BJ (cell line): Measurements from ENCODE around the gene USPL1. TPM values are rescaled to one million over a fixed set of nuclear protein-coding genes. Genes with fewer than 3 reads are reported as not detected.

Experiments
- CTCF ChIA-PET: fragments of 350-600 bp; formaldehyde crosslinking; extraction: SDS; loops from one replicate; lab custom pipeline; 2021; ENCODE audit warnings: antibody characterized with exemption, inconsistent platforms; lab: Yijun Ruan, JAX
- POLR2A ChIA-PET: fragments of 300-600 bp; sonication (Branson Sonifier 250); formaldehyde crosslinking; extraction: SDS; loops from one replicate; lab custom pipeline; 2021; ENCODE audit warnings: antibody characterized with exemption; lab: Charles Lee
- DNase-seq: peaks from one replicate; pipeline ENCODE4 v3.0.0-alpha.2; 2011; ENCODE audit warnings: low read depth
- H3K27me3 ChIP-seq: 2 replicates; pipeline ENCODE4 v1.6.0; 2011; ENCODE audit warnings: low read length; ENCODE audit not compliant: control insufficient read depth, insufficient read depth
- H3K36me3 ChIP-seq: 2 replicates; pipeline ENCODE4 v1.5.1; 2011; ENCODE audit warnings: low read length; ENCODE audit not compliant: control insufficient read depth, insufficient read depth
- H3K4me3 ChIP-seq: 2 replicates; pipeline ENCODE4 v1.5.1; 2011; ENCODE audit warnings: low read depth, mild to moderate bottlenecking, control low read depth, low read length
- polyA plus RNA-seq: library from polyadenylated mRNA; depleted of rRNA; stranded (reverse); fragments of >200 nt; gene quantifications from 2 replicates; pipeline ENCODE4 v1.2.3, GENCODE V29; 2011; rRNA removed
- small RNA-seq: library from RNA; depleted of rRNA; stranded (forward); fragments of <200 nt; gene quantifications from one replicate; pipeline ENCODE3, GENCODE V24; 2012; ENCODE audit warnings: low replicate concordance, low read depth; ENCODE audit not compliant: insufficient read length
- TF ChIP-seq, protein P1 (sequence below): IDR thresholded peaks from 2 replicates; pipeline ENCODE4 v1.5.1; 2011; ENCODE audit warnings: low read depth, mild to moderate bottlenecking, control low read depth, inconsistent platforms, low read length, moderate library complexity; ENCODE audit not compliant: insufficient read depth

Gene USPL1
- polyA plus RNA-seq, 1 experiment = 7.5 TPM

DNA sequence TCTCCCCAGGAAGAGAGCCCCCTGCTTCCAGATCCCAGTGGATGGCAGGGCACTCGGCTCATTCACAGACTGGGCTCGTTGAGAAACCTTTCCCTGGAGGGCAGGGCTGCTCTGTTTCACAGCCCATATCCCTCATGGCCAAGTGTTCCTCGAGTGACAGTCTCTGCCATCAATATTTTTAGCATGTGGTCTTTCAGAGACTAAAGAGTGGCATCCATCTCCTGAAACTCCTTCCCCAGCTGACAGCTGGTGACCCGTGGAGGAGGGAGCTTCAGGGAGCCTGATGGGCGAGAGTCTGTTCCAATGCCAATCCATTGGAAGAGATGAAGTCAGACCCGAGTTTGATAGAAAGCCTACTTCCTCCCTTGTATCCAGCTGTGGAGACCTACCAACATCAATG, 86.9 kb downstream of the USPL1 start:
- Histone ChIP-seq H3K27me3 (no peaks in the 10 kb centered on the region), H3K36me3 (no peaks in the 10 kb centered on the region), H3K4me3 (no peak overlapping the region)
- DNase-seq = no peak
- TF ChIP-seq, protein P1, sequence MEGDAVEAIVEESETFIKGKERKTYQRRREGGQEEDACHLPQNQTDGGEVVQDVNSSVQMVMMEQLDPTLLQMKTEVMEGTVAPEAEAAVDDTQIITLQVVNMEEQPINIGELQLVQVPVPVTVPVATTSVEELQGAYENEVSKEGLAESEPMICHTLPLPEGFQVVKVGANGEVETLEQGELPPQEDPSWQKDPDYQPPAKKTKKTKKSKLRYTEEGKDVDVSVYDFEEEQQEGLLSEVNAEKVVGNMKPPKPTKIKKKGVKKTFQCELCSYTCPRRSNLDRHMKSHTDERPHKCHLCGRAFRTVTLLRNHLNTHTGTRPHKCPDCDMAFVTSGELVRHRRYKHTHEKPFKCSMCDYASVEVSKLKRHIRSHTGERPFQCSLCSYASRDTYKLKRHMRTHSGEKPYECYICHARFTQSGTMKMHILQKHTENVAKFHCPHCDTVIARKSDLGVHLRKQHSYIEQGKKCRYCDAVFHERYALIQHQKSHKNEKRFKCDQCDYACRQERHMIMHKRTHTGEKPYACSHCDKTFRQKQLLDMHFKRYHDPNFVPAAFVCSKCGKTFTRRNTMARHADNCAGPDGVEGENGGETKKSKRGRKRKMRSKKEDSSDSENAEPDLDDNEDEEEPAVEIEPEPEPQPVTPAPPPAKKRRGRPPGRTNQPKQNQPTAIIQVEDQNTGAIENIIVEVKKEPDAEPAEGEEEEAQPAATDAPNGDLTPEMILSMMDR = no peak
- ChIA-PET POLR2A (no interaction called here), CTCF (interaction anchor here (1.5 kb wide), 1 partner anchor 12 kb away, joined by 3 read pairs; no protein-coding TSS in a partner anchor)

DNA sequence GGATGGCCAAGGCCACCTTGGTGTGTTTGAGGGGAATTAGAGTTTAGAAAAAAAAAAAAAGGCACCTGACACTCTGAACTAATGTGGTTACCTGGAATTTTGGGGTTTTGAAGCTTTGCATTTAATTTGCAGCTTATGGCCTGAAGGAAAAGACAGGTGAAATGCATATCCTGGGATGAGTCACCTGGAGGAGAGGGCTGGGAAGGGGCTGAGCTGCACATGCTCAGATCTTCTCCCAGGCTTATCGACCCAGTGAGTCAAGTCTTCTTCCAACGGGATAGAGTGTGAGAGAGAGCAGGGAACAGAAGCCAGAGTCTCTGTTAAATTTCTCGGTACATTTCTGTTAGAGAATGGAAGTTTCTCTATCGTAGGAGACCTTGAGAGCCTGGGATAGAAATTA, 88.0 kb downstream of the USPL1 start:
- Histone ChIP-seq H3K4me3 (no peak overlapping the region), H3K36me3 (no peaks in the 10 kb centered on the region), H3K27me3 (no peaks in the 10 kb centered on the region)
- TF ChIP-seq, protein P1 = no peak
- DNase-seq = no peak
- ChIA-PET POLR2A (no interaction called here), CTCF (interaction anchor here (1.5 kb wide), 1 partner anchor 11 kb away, joined by 3 read pairs; no protein-coding TSS in a partner anchor)

DNA sequence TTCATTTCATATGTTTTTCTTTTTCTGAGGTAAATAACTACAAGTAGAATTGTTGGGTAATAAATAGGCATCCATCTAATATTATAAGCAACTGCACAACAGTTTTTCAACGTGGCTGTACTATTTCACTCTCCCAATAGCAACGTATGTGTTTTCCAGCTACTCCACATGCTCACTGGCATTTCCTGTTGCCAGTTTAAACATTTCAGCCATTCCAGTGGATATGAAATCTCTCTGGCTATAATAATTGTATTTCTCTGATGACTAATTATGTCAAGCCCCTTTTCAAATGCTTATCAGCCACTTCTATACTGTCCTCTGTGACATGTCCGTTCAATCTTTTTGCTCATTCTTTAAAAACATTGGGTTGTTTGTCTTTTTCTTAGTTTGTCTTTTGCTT, 90.8 kb downstream of the USPL1 start:
- no peak overlapping the region for H3K4me3 ChIP-seq
- H3K36me3 ChIP-seq = no peaks in the 10 kb centered on the region
- ChIA-PET CTCF (interaction anchor here (1.0 to 1.6 kb wide), 5 partner anchors 9 to 95 kb away, joined by 3 to 4 read pairs (median 3); no protein-coding TSS in a partner anchor), POLR2A (interaction anchor here (0.6 kb wide), 1 partner anchor 32 kb away, joined by 3 read pairs; no protein-coding TSS in a partner anchor)
- H3K27me3 ChIP-seq = no peaks in the 10 kb centered on the region
- no peak for DNase-seq
- TF ChIP-seq, protein P1 = no peak

Small RNA genes within 50 kb of the gene (small RNA-seq; reads per million reads assigned to genes)
- not detected for gene RF00017

Other genes with a start within 250 kb of the USPL1 start
- gene UBE2L5, start 195.4 kb upstream of the USPL1 start, polyA plus RNA-seq = 0.31 TPM in 1 of 2 replicates, not detected in the other
- gene HMGB1, start 152.0 kb upstream of the USPL1 start, polyA plus RNA-seq = 93.4 and 171 TPM in 2 replicates
- gene ALOX5AP, start 117.6 kb downstream of the USPL1 start, polyA plus RNA-seq = 0.11 and 0.40 TPM in 2 replicates